Cerebellar cortex (tissue), 1 donor: ENCODE measurements around the gene MGMT.

Source experiments
- DNase-seq: peaks from one replicate; pipeline ENCODE4 v3.0.0-alpha.2; 2015; ENCODE audit warnings: low spot score

The MGMT gene

GRCh38 chr10:129495256-129495655 lies 28.2 kb downstream of the MGMT start:
- DNase-seq = no peak

- DNase-seq = no peak
These were observed 28.7 kb downstream of the MGMT start for GRCh38 chr10:129495698-129496097.

GRCh38 chr10:129497013-129497412 lies 30.0 kb downstream of the MGMT start:
- no peak for DNase-seq

- DNase-seq = no peak
These were observed 31.6 kb downstream of the MGMT start for GRCh38 chr10:129498680-129499079.

GRCh38 chr10:129500617-129501339 lies 33.7 kb downstream of the MGMT start:
- DNase-seq = no peak

- no peak for DNase-seq
These were observed 34.8 kb downstream of the MGMT start for GRCh38 chr10:129501652-129502436.

- no peak for DNase-seq
These were observed 35.4 kb downstream of the MGMT start for GRCh38 chr10:129502448-129502847.

GRCh38 chr10:129505500-129506075 lies 38.5 kb downstream of the MGMT start:
- DNase-seq = no peak

GRCh38 chr10:129506101-129506797 lies 39.2 kb downstream of the MGMT start:
- DNase-seq = no peak

GRCh38 chr10:129507216-129507889 lies 40.3 kb downstream of the MGMT start:
- DNase-seq = no peak

- DNase-seq = no peak
These were observed 42.1 kb downstream of the MGMT start for GRCh38 chr10:129509155-129509554.

- DNase-seq = no peak
These were observed 42.8 kb downstream of the MGMT start for GRCh38 chr10:129509835-129510234.

GRCh38 chr10:129511086-129511485 lies 44.0 kb downstream of the MGMT start:
- no peak for DNase-seq

GRCh38 chr10:129511758-129512157 lies 44.7 kb downstream of the MGMT start:
- no peak for DNase-seq

GRCh38 chr10:129513312-129513711 lies 46.3 kb downstream of the MGMT start:
- DNase-seq = no peak

- no peak for DNase-seq
These were observed 47.8 kb downstream of the MGMT start for GRCh38 chr10:129514568-129515451.

GRCh38 chr10:129516846-129517679 lies 50.0 kb downstream of the MGMT start:
- no peak for DNase-seq

- no peak for DNase-seq
These were observed 50.6 kb downstream of the MGMT start for GRCh38 chr10:129517680-129518057.

GRCh38 chr10:129518793-129519192 lies 51.8 kb downstream of the MGMT start:
- no peak for DNase-seq
